Lower lobe of right lung (tissue), 2 donors: ENCODE data around the gene ARHGEF28. TPM values are rescaled to one million over a fixed set of nuclear protein-coding genes. Genes with fewer than 3 reads are reported as not detected.

Experiments used
- ATAC-seq, 2 donors: fragments of 200-7000 bp; cut with Tn5 transposase; one replicate each; pipeline ENCODE4 v1.9.1; 2020 to 2022; ENCODE audit warnings: mild to moderate bottlenecking in 2 of 2, moderate library complexity in 2 of 2
- DNase-seq: peaks from one replicate; pipeline ENCODE4 v3.0.0-alpha.2; 2020
- H3K27ac ChIP-seq: fragments of 200-600 bp; one replicate; pipeline ENCODE4 v1.8.0; 2022
- H3K27me3 ChIP-seq: fragments of 200-600 bp; one replicate; pipeline ENCODE4 v1.8.0; 2022; ENCODE audit warnings: low read depth
- H3K36me3 ChIP-seq: fragments of 200-600 bp; one replicate; pipeline ENCODE4 v1.8.0; 2022; ENCODE audit warnings: mild to moderate bottlenecking
- H3K4me1 ChIP-seq: fragments of 200-600 bp; one replicate; pipeline ENCODE4 v1.8.0; 2022
- H3K4me3 ChIP-seq: fragments of 200-600 bp; one replicate; pipeline ENCODE4 v1.8.0; 2022; ENCODE audit warnings: mild to moderate bottlenecking
- H3K9me3 ChIP-seq: fragments of 200-600 bp; one replicate; pipeline ENCODE4 v1.8.0; 2022
- intact Hi-C: fragments of 100-400 bp; cut with DNase I; formaldehyde crosslinking; loops from one replicate; pipeline ENCODE4 v1.11.0; 2022
- total RNA-seq: library from RNA; stranded (reverse); fragmentation: NEBNext Ultra II Directional; extraction: Animal tissue kit (Norgen Biotek cat#: 25700); gene quantifications from one replicate; pipeline ENCODE4 v1.2.1, GENCODE V29; 2021
- TF ChIP-seq, protein P1 (sequence below): fragments of 200-600 bp; IDR thresholded peaks from one replicate; pipeline ENCODE4 v1.8.0; 2022; ENCODE audit warnings: antibody characterized with exemption, mild to moderate bottlenecking
- donor health status: DM: no; HTN: yes; CAD: no; lungs with severe emphysema.

The ARHGEF28 gene
- total RNA-seq, 1 donor from 2014 or later: 30.4 TPM

DNA sequence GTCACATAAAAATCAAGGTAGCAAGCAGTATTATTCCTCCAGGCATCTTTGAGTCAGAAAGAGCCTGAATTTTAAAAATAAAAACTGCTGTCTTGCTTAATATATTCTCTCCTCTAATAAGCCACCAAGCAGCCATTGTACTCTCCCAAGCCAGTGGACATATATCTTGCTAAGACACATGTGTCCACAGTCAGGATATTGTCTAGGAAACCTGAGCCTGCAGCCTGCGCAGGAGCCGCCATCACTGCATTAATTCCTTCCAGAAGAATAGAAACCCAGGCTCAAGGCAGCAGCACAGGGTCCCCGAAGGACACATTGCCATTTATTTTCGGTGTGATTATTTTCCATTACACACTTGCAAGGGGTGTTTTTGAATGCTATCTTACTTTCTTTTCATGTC lies 345.3 kb downstream of the ARHGEF28 start:
- no peaks in the 10 kb centered on the region for H3K27me3 ChIP-seq
- DNase-seq: no peak
- no peak overlapping the region for H3K4me3 ChIP-seq
- no peak overlapping the region for H3K27ac ChIP-seq
- intact Hi-C loops: no loop called here
- ATAC-seq: no peak
- H3K4me1 ChIP-seq: no peaks in the 10 kb centered on the region
- no peaks in the 10 kb centered on the region for H3K36me3 ChIP-seq
- H3K9me3 ChIP-seq: no peaks in the 10 kb centered on the region
- TF ChIP-seq, protein P1, sequence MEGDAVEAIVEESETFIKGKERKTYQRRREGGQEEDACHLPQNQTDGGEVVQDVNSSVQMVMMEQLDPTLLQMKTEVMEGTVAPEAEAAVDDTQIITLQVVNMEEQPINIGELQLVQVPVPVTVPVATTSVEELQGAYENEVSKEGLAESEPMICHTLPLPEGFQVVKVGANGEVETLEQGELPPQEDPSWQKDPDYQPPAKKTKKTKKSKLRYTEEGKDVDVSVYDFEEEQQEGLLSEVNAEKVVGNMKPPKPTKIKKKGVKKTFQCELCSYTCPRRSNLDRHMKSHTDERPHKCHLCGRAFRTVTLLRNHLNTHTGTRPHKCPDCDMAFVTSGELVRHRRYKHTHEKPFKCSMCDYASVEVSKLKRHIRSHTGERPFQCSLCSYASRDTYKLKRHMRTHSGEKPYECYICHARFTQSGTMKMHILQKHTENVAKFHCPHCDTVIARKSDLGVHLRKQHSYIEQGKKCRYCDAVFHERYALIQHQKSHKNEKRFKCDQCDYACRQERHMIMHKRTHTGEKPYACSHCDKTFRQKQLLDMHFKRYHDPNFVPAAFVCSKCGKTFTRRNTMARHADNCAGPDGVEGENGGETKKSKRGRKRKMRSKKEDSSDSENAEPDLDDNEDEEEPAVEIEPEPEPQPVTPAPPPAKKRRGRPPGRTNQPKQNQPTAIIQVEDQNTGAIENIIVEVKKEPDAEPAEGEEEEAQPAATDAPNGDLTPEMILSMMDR: no peak

DNA sequence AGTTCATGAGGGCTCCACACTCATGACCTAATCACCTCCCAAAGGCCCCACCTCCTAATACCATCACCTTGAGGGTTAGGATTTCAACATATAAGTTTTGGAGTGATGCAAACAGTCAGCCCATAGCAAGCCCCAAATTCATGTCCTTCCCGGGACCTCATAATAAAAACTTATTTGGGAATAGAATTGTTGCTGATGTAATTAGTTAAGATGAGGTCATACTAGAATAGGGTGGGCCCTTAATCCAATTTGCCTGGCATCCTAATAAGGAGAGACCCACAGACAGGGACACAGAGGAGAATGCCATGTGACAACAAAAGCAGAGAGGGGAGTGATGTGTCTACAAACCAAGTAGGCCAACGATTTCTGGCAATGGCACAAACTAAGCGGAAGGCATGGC lies 347.1 kb downstream of the ARHGEF28 start:
- H3K4me3 ChIP-seq: no peak overlapping the region
- TF ChIP-seq, protein P1: no peak
- no peak overlapping the region for H3K27ac ChIP-seq
- ATAC-seq: no peak
- no peaks in the 10 kb centered on the region for H3K9me3 ChIP-seq
- H3K4me1 ChIP-seq: no peaks in the 10 kb centered on the region
- no peak for DNase-seq
- no peaks in the 10 kb centered on the region for H3K36me3 ChIP-seq
- H3K27me3 ChIP-seq: no peaks in the 10 kb centered on the region
- intact Hi-C loops: no loop called here

DNA sequence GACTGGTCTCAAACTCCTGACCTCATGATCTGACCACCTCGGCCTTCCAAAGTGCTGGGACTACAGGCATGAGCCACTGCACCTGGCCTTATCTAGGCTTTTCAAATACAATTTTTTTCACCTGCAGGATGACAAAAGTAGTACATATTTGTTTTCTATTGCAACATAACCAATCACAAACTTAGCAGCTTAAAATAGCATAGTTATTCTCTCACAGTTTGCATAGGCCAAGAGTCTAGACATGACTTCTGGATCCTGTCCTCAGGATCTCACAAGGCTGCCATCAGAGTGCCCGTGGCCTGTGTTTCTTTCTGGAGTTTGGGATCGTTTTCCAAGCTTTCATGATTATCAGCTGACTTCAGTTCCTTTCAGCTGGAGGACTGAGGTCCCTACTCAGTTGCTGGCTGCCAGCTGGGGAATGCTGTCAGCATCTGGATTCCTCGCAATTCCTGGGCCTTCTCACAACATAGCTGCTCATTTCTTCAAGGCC lies 348.9 kb downstream of the ARHGEF28 start:
- H3K27ac ChIP-seq: no peak overlapping the region
- no peak for DNase-seq
- no peaks in the 10 kb centered on the region for H3K36me3 ChIP-seq
- H3K9me3 ChIP-seq: no peaks in the 10 kb centered on the region
- no peak overlapping the region for H3K4me3 ChIP-seq
- no peaks in the 10 kb centered on the region for H3K27me3 ChIP-seq
- no peaks in the 10 kb centered on the region for H3K4me1 ChIP-seq
- intact Hi-C loops: no loop called here
- peak; percentile 39 to 48 for ATAC-seq
- TF ChIP-seq, protein P1: no peak

DNA sequence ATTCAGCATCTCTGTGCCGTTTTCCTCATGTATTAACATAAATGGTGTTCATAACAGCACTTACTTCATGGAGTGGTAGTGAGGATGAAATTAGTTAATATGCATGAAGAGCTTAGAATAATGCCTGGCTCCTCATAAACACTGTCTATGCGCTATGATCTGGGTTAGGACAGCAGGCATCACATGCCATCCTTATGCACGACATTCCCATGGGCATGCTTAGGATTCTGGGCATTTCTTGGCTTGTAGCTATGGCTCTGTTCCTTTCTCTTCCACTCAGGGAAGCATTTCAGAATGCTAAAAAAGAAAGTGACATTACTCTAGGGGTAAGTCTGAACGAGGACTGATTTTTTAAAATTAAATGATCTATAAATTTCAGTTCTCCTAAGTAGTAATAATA lies 349.8 kb downstream of the ARHGEF28 start:
- TF ChIP-seq, protein P1: no peak
- Histone ChIP-seq H3K36me3 (no peaks in the 10 kb centered on the region), H3K27me3 (no peaks in the 10 kb centered on the region), H3K9me3 (no peaks in the 10 kb centered on the region), H3K27ac (no peak overlapping the region), H3K4me3 (no peak overlapping the region), H3K4me1 (no peaks in the 10 kb centered on the region)
- ATAC-seq: no peak
- DNase-seq: no peak
- intact Hi-C loops: no loop called here

DNA sequence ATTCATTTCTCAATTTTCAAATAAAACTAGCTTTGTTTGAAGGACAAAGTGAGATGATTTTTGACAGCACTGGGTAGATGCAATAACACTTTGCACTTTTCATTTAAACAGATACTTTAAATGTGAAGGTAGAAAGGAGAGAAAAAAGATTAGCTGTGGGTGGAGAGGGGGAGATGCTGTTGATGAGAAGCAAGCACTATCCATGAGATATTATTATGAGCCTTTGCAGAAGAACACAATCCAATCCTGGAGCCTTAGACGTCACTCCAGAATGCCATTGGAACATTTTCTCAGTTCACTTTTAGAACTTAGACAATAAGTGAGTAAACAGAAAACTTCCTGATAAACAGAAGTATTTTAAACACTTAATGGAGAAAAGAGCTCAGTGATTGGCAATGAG lies 351.1 kb downstream of the ARHGEF28 start:
- H3K36me3 ChIP-seq: no peaks in the 10 kb centered on the region
- TF ChIP-seq, protein P1: no peak
- no peak overlapping the region for H3K27ac ChIP-seq
- DNase-seq (no peak), ATAC-seq (no peak)
- no peaks in the 10 kb centered on the region for H3K27me3 ChIP-seq
- intact Hi-C loops: no loop called here
- H3K4me3 ChIP-seq: no peak overlapping the region
- no peaks in the 10 kb centered on the region for H3K4me1 ChIP-seq
- no peaks in the 10 kb centered on the region for H3K9me3 ChIP-seq

DNA sequence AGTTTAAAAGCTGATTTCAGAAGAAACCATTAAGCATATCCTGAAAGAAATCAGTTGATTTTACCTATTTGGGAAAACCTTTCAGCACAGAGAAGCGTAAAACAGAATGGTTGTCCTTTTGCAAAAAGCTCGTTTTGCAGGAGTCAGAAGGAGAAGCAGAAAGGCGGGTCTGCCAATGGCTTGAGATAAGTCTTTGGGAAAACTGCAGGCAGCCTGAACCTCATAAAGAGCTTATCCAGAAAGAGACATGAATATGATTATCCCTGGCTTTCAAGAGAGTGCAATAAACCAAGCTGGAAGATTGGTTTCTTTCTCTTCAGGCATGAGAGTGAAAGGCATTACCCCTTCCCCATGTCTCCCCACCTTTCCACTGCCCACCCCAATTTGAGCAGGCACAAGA lies 353.3 kb downstream of the ARHGEF28 start:
- Histone ChIP-seq H3K36me3 (no peaks in the 10 kb centered on the region), H3K27me3 (no peaks in the 10 kb centered on the region), H3K4me3 (no peak overlapping the region), H3K9me3 (no peaks in the 10 kb centered on the region), H3K4me1 (no peaks in the 10 kb centered on the region), H3K27ac (no peak overlapping the region)
- DNase-seq: no peak
- no peak for ATAC-seq
- intact Hi-C loops: no loop called here
- TF ChIP-seq, protein P1: no peak
